T follicular helper cell (primary cell): ENCODE data around the gene ADAMTS15.
"Not testable (repeated sequence)": the region's sequence is repeated elsewhere in the genome, so short reads cannot be mapped to it uniquely, and the experiment has no call there.

ENCODE experiments used
- DNase-seq: peaks from one replicate; pipeline ENCODE4 v3.0.0-alpha.2; 2020; ENCODE audit warnings: low read depth

The ADAMTS15 gene

GRCh38 chr11:130435671-130436070 is 12.8 kb upstream of the ADAMTS15 start:
- DNase-seq: no peak

GRCh38 chr11:130436171-130436570 is 12.3 kb upstream of the ADAMTS15 start:
- DNase-seq: no peak

GRCh38 chr11:130437848-130438247 is 10.6 kb upstream of the ADAMTS15 start:
- DNase-seq: no peak

GRCh38 chr11:130438401-130439159 is 9.9 kb upstream of the ADAMTS15 start:
- DNase-seq: not testable (repeated sequence)

- DNase-seq: no peak
Measured at GRCh38 chr11:130439160-130439519, 9.3 kb upstream of the ADAMTS15 start.

GRCh38 chr11:130439876-130440275 is 8.6 kb upstream of the ADAMTS15 start:
- no peak for DNase-seq

- no peak for DNase-seq
Measured at GRCh38 chr11:130441719-130442118, 6.7 kb upstream of the ADAMTS15 start.

GRCh38 chr11:130442737-130443136 is 5.7 kb upstream of the ADAMTS15 start:
- DNase-seq: no peak

GRCh38 chr11:130445788-130446187 is 2.7 kb upstream of the ADAMTS15 start:
- no peak for DNase-seq

GRCh38 chr11:130448039-130448415 is 418 bp upstream of the ADAMTS15 start:
- DNase-seq: no peak

GRCh38 chr11:130449310-130449990 is 1.0 kb downstream of the ADAMTS15 start:
- no peak for DNase-seq

GRCh38 chr11:130449996-130450769 is 1.7 kb downstream of the ADAMTS15 start:
- DNase-seq: no peak

- DNase-seq: no peak
Measured at GRCh38 chr11:130451231-130452019, 3.0 kb downstream of the ADAMTS15 start.

- no peak for DNase-seq
Measured at GRCh38 chr11:130452176-130452575, 3.7 kb downstream of the ADAMTS15 start.

- DNase-seq: no peak
Measured at GRCh38 chr11:130452940-130453339, 4.5 kb downstream of the ADAMTS15 start.

GRCh38 chr11:130454491-130455252 is 6.2 kb downstream of the ADAMTS15 start:
- DNase-seq: no peak

- DNase-seq: no peak
Measured at GRCh38 chr11:130455483-130456127, 7.2 kb downstream of the ADAMTS15 start.

GRCh38 chr11:130456286-130456685 is 7.8 kb downstream of the ADAMTS15 start:
- DNase-seq: no peak

- DNase-seq: no peak
Measured at GRCh38 chr11:130457623-130458409, 9.4 kb downstream of the ADAMTS15 start.

- DNase-seq: no peak
Measured at GRCh38 chr11:130458410-130458729, 9.9 kb downstream of the ADAMTS15 start.
